Tibial nerve (tissue), 4 donors: ENCODE data around the gene TLCD4. TPM values are rescaled to one million over a fixed set of nuclear protein-coding genes. Genes with fewer than 3 reads are reported as not detected.

Source experiments
- DNase-seq, 2 donors: peaks; one replicate each; pipeline ENCODE4 v3.0.0-alpha.2; 2019; ENCODE audit warnings: low spot score in 2 of 2
- H3K27ac ChIP-seq, 4 donors: fragments of 200-600 bp; sonication (generic) in 3 of 4; one replicate each; pipeline ENCODE4 v1.5.1; 2017 to 2019; ENCODE audit warnings: mild to moderate bottlenecking in 1 of 4
- H3K27me3 ChIP-seq, 2 donors: fragments of 200-600 bp; sonication (generic) in 1 of 2; one replicate each; pipeline versions ENCODE4 v1.5.1 to v1.6.0; 2017 to 2019
- H3K36me3 ChIP-seq, 3 donors: fragments of 200-600 bp; sonication (generic); one replicate each; pipeline ENCODE4 v1.5.1; 2018 to 2019
- H3K4me1 ChIP-seq, 4 donors: fragments of 200-600 bp; sonication (generic) in 3 of 4; one replicate each; pipeline ENCODE4 v1.5.1; 2017 to 2019
- H3K4me3 ChIP-seq, 4 donors: fragments of 200-600 bp; sonication (generic) in 3 of 4; one replicate each; pipeline ENCODE4 v1.5.1; 2017 to 2019; ENCODE audit warnings: mild to moderate bottlenecking in 1 of 4, moderate library complexity in 1 of 4
- H3K9me3 ChIP-seq, 4 donors: fragments of 200-600 bp; sonication (generic) in 3 of 4; one replicate each; pipeline ENCODE4 v1.5.1; 2017 to 2019
- CTCF ChIP-seq, 5 experiments: fragments of 200-600 bp in 3 of 5; fragments of 450-650 bp in 2 of 5; sonication (generic) in 3 of 5; IDR thresholded peaks; one replicate each; pipeline ENCODE4 v1.5.1; 2016 to 2019; ENCODE audit warnings: antibody characterized with exemption in 5 of 5, mild to moderate bottlenecking in 3 of 5, moderate library complexity in 2 of 5
- EP300 ChIP-seq, 2 donors: sonication (generic); formaldehyde crosslinking; IDR thresholded peaks; one replicate each; pipeline ENCODE4 v1.6.1; 2017; ENCODE audit warnings: antibody characterized with exemption in 2 of 2, mild to moderate bottlenecking in 1 of 2
- POLR2A ChIP-seq, 2 donors: fragments of 450-650 bp; IDR thresholded peaks; one replicate each; pipeline ENCODE4 v1.6.1; 2017; ENCODE audit warnings: antibody characterized with exemption in 2 of 2, mild to moderate bottlenecking in 2 of 2, moderate library complexity in 2 of 2
- WGBS, 2 donors: methylation state at CpG; one replicate each; pipeline ENCODE4 v1.1.5; 2018; 5-methylcytosine and 5-hydroxymethylcytosine counted together
- total RNA-seq, 4 donors: library from RNA; depleted of rRNA; stranded (reverse); fragments of >200 nt; gene quantifications; one replicate each; pipeline ENCODE4 v1.1.0, GENCODE V29; 2016

TLCD4 gene
- total RNA-seq, 4 donors from 2014 or later, result 5.7 to 9.2 (median 8.3) TPM

GRCh38 chr1:95113684-95114083 lies 3.5 kb upstream of the TLCD4 start:
- Histone ChIP-seq H3K9me3 (no peaks in the 10 kb centered on the region), H3K27me3 (no peaks in the 10 kb centered on the region), H3K4me1 (peaks cover 0 to 16% (median 0%) of the 10 kb centered on the region in 4 donors), H3K4me3 (no peak overlapping the region), H3K36me3 (no peaks in the 10 kb centered on the region), H3K27ac (no peak overlapping the region)
- DNase-seq, result no peak
- WGBS, 2 donors, result 96 to 98% methylated on average over 1 of the region's 1 CpG
- TF ChIP-seq CTCF (IDR thresholded peaks at IDR 0.05), result no peak
- no peak for TF ChIP-seq EP300 (IDR thresholded peaks at IDR 0.05)
- TF ChIP-seq POLR2A (IDR thresholded peaks at IDR 0.05), result no peak

DNA sequence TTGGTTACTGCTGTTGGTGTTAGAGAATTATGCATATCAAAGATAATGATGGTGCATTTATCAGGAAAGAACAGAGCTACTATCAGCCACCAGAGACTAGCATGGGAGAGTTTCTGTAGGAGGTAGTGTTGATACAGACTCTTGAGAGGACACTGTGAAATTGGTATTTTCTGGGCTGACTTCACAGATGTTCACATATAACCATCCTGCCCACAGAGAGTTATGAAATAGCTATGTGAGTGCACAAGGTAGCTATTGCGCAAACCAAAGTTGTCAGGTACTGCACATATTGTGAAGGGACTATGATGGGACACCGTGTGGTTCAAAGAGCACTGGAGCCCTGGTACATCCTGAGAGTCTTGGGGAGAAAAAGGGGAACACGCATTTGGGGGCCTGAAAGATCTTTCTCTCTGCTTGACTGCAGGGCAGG lies 1.4 kb upstream of the TLCD4 start:
- Histone ChIP-seq H3K4me1 (peaks cover 0 to 16% (median 0%) of the 10 kb centered on the region in 4 donors), H3K4me3 (no peak overlapping the region), H3K27me3 (no peaks in the 10 kb centered on the region), H3K27ac (no peak overlapping the region), H3K36me3 (no peaks in the 10 kb centered on the region), H3K9me3 (no peaks in the 10 kb centered on the region)
- DNase-seq, result no peak
- 86 to 87% methylated on average over 3 of the region's 3 CpGs for WGBS, 2 donors
- TF ChIP-seq CTCF (IDR thresholded peaks at IDR 0.05), result no peak
- TF ChIP-seq POLR2A (IDR thresholded peaks at IDR 0.05), result no peak
- no peak for TF ChIP-seq EP300 (IDR thresholded peaks at IDR 0.05)

DNA sequence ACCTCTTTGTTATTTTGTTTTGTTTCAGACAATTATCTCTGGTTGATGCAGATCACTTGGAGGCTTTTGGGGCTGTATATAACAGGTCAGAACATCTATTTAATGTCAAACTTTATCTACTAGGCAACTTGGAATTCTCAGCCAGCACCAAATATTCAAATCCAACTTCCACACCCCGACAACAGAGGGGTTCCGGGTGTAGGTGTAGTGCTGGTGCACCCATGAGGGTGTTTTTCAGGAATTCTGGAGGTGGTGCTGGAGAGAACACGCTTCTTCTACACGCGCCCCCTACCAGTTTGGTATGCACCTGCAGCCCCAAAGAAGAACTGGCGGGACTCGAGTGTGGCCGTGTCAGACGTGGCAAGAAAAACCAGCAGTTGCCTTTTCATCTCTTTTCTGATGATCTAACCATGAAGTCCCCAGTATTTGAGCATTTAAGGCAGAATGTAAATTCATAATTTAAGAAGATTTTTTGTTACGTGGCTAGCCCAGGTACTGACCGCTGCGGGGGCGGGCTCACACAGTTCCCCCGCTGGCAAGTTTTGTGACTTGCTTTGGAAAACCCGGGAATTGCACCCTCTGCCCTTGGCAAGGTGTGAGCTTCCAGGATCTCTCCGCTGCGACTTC lies 462 bp upstream of the TLCD4 start:
- TF ChIP-seq CTCF (IDR thresholded peaks at IDR 0.05), result peak; percentile 43 to 65 (median 50)
- TF ChIP-seq POLR2A (IDR thresholded peaks at IDR 0.05), result no peak
- no peak for TF ChIP-seq EP300 (IDR thresholded peaks at IDR 0.05)
- WGBS, 2 donors, result 3 to 4% methylated on average over 17 of the region's 17 CpGs
- DNase-seq, result peak in 1 of 2 donors; percentile 36
- Histone ChIP-seq H3K4me3 (peak overlapping the region; percentile 53 to 95 (median 82)), H3K9me3 (no peaks in the 10 kb centered on the region), H3K4me1 (peaks cover 0 to 16% (median 0%) of the 10 kb centered on the region in 4 donors), H3K27ac (peak overlapping the region in 3 of 4 donors; percentile 59 to 80 (median 78)), H3K36me3 (no peaks in the 10 kb centered on the region), H3K27me3 (no peaks in the 10 kb centered on the region)

DNA sequence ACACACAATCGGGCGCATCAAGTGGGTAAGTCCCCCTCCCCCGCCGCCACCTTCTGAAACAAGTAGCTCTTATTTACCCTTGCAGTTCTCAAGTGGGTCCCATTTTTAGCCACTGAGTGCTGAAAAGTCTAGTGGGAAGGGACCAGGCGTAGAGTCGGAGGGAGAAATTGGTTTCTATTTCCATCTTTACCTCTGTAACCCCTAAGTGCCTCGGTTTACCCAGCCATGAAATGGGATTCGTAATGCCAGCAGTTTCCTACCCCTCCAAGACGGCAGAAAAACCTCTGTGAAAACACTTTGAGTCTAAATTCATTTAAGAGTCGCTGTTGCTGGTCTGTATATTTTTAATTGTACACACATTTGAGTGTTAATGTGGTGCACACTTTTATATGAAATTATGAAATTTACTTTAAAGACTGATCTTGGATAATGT lies 928 bp downstream of the TLCD4 start:
- peak overlapping the region; percentile 53 to 95 (median 82) for H3K4me3 ChIP-seq
- H3K27me3 ChIP-seq, result no peaks in the 10 kb centered on the region
- peaks cover 0 to 16% (median 0%) of the 10 kb centered on the region in 4 donors for H3K4me1 ChIP-seq
- H3K9me3 ChIP-seq, result no peaks in the 10 kb centered on the region
- WGBS, 2 donors, result 26 to 29% methylated on average over 10 of the region's 10 CpGs
- peak overlapping the region; percentile 47 to 80 (median 68) for H3K27ac ChIP-seq
- TF ChIP-seq POLR2A (IDR thresholded peaks at IDR 0.05) (no peak), CTCF (IDR thresholded peaks at IDR 0.05) (no peak), EP300 (IDR thresholded peaks at IDR 0.05) (no peak)
- H3K36me3 ChIP-seq, result no peaks in the 10 kb centered on the region
- DNase-seq, result no peak

DNA sequence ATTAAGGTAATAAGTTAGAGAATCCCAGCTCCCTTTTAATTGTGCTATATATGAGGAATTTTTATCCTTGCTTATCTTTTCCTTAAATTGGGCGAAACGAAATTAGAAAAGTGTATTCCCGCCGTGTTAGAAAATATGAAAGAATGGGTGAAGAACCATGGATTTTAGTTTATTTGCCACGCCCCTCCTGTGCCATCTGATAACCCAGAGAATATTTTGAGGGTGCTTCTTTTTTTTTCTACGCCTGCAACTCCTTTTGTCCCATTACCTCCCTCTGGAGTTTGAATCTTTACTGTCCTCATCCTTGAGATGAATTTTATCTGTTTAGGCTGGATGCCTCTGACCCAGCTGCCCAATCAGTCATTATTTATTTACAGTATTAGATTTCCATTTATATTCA lies 1.6 kb downstream of the TLCD4 start:
- Histone ChIP-seq H3K36me3 (no peaks in the 10 kb centered on the region), H3K27ac (no peak overlapping the region), H3K9me3 (no peaks in the 10 kb centered on the region), H3K27me3 (no peaks in the 10 kb centered on the region), H3K4me1 (peaks cover 0 to 16% (median 0%) of the 10 kb centered on the region in 4 donors), H3K4me3 (no peak overlapping the region)
- TF ChIP-seq EP300 (IDR thresholded peaks at IDR 0.05) (no peak), CTCF (IDR thresholded peaks at IDR 0.05) (no peak), POLR2A (IDR thresholded peaks at IDR 0.05) (no peak)
- DNase-seq, result no peak
- WGBS, 2 donors, result 93 to 97% methylated on average over 6 of the region's 6 CpGs
